K562 (cell line): ENCODE measurements around the gene CYB5D1. TPM values are rescaled to one million over a fixed set of nuclear protein-coding genes. Genes with fewer than 3 reads are reported as not detected.

Source experiments
- ATAC-seq: fragments of 200-7000 bp; cut with Tn5 transposase; 3 replicates; pipeline ENCODE4 v1.9.1; 2020; ENCODE audit warnings: moderate library complexity
- BruUV-seq: library from RNA; stranded (reverse); fragments of 400-500 nt; replicated peaks from 2 replicates; lab custom pipeline; 2021; lab: Mats Ljungman, UMichigan
- CTCF ChIA-PET: fragments of 300-600 bp; formaldehyde crosslinking; extraction: SDS; loops from one replicate; lab custom pipeline; 2021; ENCODE audit warnings: low intra/inter-chr PET ratio; lab: Yijun Ruan, JAX
- POLR2A ChIA-PET: fragments of 300-600, 350-650 bp; sonication (Branson Sonifier 250); formaldehyde crosslinking; extraction: SDS; loops from one replicate; lab custom pipeline; 2021; ENCODE audit warnings: antibody characterized with exemption, inconsistent platforms; lab: Yijun Ruan, JAX
- DNase-seq, 4 experiments: peaks; one replicate each; pipeline versions ENCODE4 v3.0.0 to v3.0.0-alpha.2; 2011 to 2018; ENCODE audit warnings: low spot score in 3 of 4, mixed read lengths in 3 of 4; ENCODE audit errors: extremely low read depth in 1 of 4
- FAIRE-seq: peaks from 2 replicates; lab custom pipeline; 2011; peaks lifted over from hg19 to GRCh38; lab: Jason Lieb, UNC
- H2AFZ ChIP-seq: 2 replicates; pipeline ENCODE4 v1.6.0; 2011; ENCODE audit warnings: low read depth, low read length, control low read depth, inconsistent platforms
- H3K27ac ChIP-seq: fragments of 200-600 bp; 3 replicates; pipeline ENCODE4 v1.8.0; 2011; ENCODE audit warnings: low read depth, mild to moderate bottlenecking, control low read depth, inconsistent platforms, low read length, moderate library complexity, mixed read lengths; ENCODE audit errors: extremely low read depth
- H3K27me3 ChIP-seq, 2 experiments: fragments of 300-600 bp in 1 of 2; 2 replicates in 1 of 2; 3 replicates in 1 of 2; pipeline versions ENCODE4 v1.6.0 to v1.8.0; 2011; ENCODE audit warnings: inconsistent platforms in 2 of 2, low read length in 2 of 2, mild to moderate bottlenecking in 1 of 2, mixed read lengths in 1 of 2, moderate library complexity in 1 of 2; ENCODE audit not compliant: control insufficient read depth in 2 of 2, insufficient read depth in 2 of 2
- H3K36me3 ChIP-seq: fragments of 300-600 bp; 3 replicates; pipeline ENCODE4 v1.8.0; 2011; ENCODE audit warnings: mild to moderate bottlenecking, low read length, inconsistent platforms; ENCODE audit not compliant: control insufficient read depth, insufficient read depth
- H3K4me1 ChIP-seq, 2 experiments: fragments of 200-600 bp in 1 of 2; replicated peaks in 1 of 2; 2 replicates in 1 of 2; 3 replicates in 1 of 2; pipeline versions ENCODE4 v1.5.1 to v1.8.0; 2011; ENCODE audit warnings: inconsistent platforms in 2 of 2, low read length in 2 of 2, mild to moderate bottlenecking in 1 of 2, mixed read lengths in 1 of 2, moderate library complexity in 1 of 2; ENCODE audit not compliant: control insufficient read depth in 2 of 2, insufficient read depth in 2 of 2
- H3K4me2 ChIP-seq: 2 replicates; pipeline ENCODE4 v1.6.1; 2011; ENCODE audit warnings: low read length, control low read depth, inconsistent platforms, mixed read lengths; ENCODE audit not compliant: insufficient read depth
- H3K4me3 ChIP-seq: fragments of 200-600 bp; sonication (generic), shearing (Covaris generic); 2 replicates; pipeline ENCODE4 v1.5.1; 2016; ENCODE audit warnings: control low read depth, inconsistent platforms
- H3K79me2 ChIP-seq: fragments of 200-600 bp; 3 replicates; pipeline ENCODE4 v1.8.0; 2011; ENCODE audit warnings: low read length, inconsistent platforms; ENCODE audit not compliant: control insufficient read depth, insufficient read depth
- H3K9ac ChIP-seq, 2 experiments: 2 replicates each; pipeline versions ENCODE4 v1.6.0 to v1.6.1; 2011; ENCODE audit warnings: low read depth in 2 of 2, low read length in 2 of 2, control low read depth in 1 of 2, inconsistent platforms in 1 of 2, mild to moderate bottlenecking in 1 of 2, mixed read lengths in 1 of 2; ENCODE audit not compliant: insufficient read depth in 1 of 2
- H3K9me1 ChIP-seq: one replicate; pipeline ENCODE4 v1.6.0; 2011; ENCODE audit warnings: inconsistent platforms, mild to moderate bottlenecking, low read length, moderate library complexity; ENCODE audit not compliant: control insufficient read depth, insufficient read depth
- H3K9me3 ChIP-seq: replicated peaks from 2 replicates; pipeline ENCODE4 v1.5.1; 2011; ENCODE audit warnings: low read depth, low read length, inconsistent platforms; ENCODE audit not compliant: control insufficient read depth, insufficient read depth
- H4K20me1 ChIP-seq: replicated peaks from 2 replicates; pipeline ENCODE4 v1.6.1; 2011; ENCODE audit warnings: low read length, inconsistent platforms, mixed read lengths; ENCODE audit not compliant: control insufficient read depth, insufficient read depth
- ARHGAP35 ChIP-seq: fragments of 450-650 bp; IDR thresholded peaks from 2 replicates; pipeline ENCODE4 v1.6.1; 2018; ENCODE audit not compliant: partially characterized antibody
- ARID4B ChIP-seq: sonication (generic); formaldehyde crosslinking; IDR thresholded peaks from 2 replicates; pipeline ENCODE4 v1.8.0; 2022; ENCODE audit warnings: mild to moderate bottlenecking, missing genetic modification reagents
- BRCA1 ChIP-seq, 2 experiments: fragments of 450-650 bp in 1 of 2; sonication (generic) in 1 of 2; formaldehyde crosslinking in 1 of 2; IDR thresholded peaks; 2 replicates each; pipeline versions ENCODE4 v1.5.0 to v1.6.1; 2017 to 2020; ENCODE audit warnings: mild to moderate bottlenecking in 1 of 2, missing genetic modification reagents in 1 of 2
- C11orf30 ChIP-seq: fragments of 450-650 bp; IDR thresholded peaks from 2 replicates; pipeline ENCODE4 v1.6.1; 2016; ENCODE audit warnings: low read depth, mild to moderate bottlenecking
- CC2D1A ChIP-seq: fragments of 450-650 bp; IDR thresholded peaks from 2 replicates; pipeline ENCODE4 v1.6.1; 2017; ENCODE audit warnings: mild to moderate bottlenecking
- HDAC6 ChIP-seq: IDR thresholded peaks from 2 replicates; pipeline ENCODE4 v1.6.1; 2012; ENCODE audit warnings: low read depth, mild to moderate bottlenecking, control low read depth, inconsistent platforms, low read length, moderate library complexity
- MBD2 ChIP-seq: sonication (generic); IDR thresholded peaks from 2 replicates; pipeline ENCODE4 v1.6.1; 2016; ENCODE audit warnings: low read depth, borderline replicate concordance
- NFYB ChIP-seq: IDR thresholded peaks from 2 replicates; pipeline ENCODE4 v1.6.1; 2011; ENCODE audit warnings: mild to moderate bottlenecking, moderate library complexity; ENCODE audit not compliant: insufficient read length; ENCODE audit errors: extremely low read depth
- RCOR1 ChIP-seq, 2 experiments: IDR thresholded peaks; 2 replicates each; pipeline ENCODE4 v1.6.1; 2012; ENCODE audit warnings: low read depth in 2 of 2, low read length in 2 of 2, borderline replicate concordance in 1 of 2, improper control_type of control experiment in 1 of 2
- SIN3A ChIP-seq, 2 experiments: fragments of 150-350 bp in 1 of 2; IDR thresholded peaks; 2 replicates each; pipeline ENCODE4 v1.6.1; 2011 to 2016; ENCODE audit warnings: borderline replicate concordance in 2 of 2, low read depth in 2 of 2, low read length in 2 of 2, mild to moderate bottlenecking in 2 of 2, moderate library complexity in 2 of 2; ENCODE audit not compliant: control insufficient read depth in 1 of 2
- SRSF3 ChIP-seq: fragments of 200-400 bp; formaldehyde crosslinking; IDR thresholded peaks from 2 replicates; pipeline ENCODE4 v1.6.1; 2016; ENCODE audit warnings: mild to moderate bottlenecking, low read length, moderate library complexity; ENCODE audit not compliant: insufficient read depth
- STAT5B ChIP-seq: fragments of 250-450 bp; sonication (Bioruptor Pico); IDR thresholded peaks from 2 replicates; pipeline ENCODE4 v1.8.0; 2021; ENCODE audit warnings: mild to moderate bottlenecking, inconsistent platforms
- SUPT5H ChIP-seq: fragments of 450-650 bp; IDR thresholded peaks from 2 replicates; pipeline ENCODE4 v1.6.1; 2016
- ZNF174 ChIP-seq: fragments of 250-450 bp; sonication (Bioruptor Pico); IDR thresholded peaks from 2 replicates; pipeline ENCODE4 v1.4.0; 2020; ENCODE audit warnings: mild to moderate bottlenecking
- WGBS: fragments of 100-300 bp; shearing (Covaris generic); methylation state at CpG from one replicate; pipeline ENCODE4 v1.1.6; 2016; ENCODE audit warnings: low coverage, mixed read lengths; ENCODE audit not compliant: insufficient coverage; ENCODE audit errors: missing lambda C conversion rate; 5-methylcytosine and 5-hydroxymethylcytosine counted together
- in situ Hi-C: fragments of 300-500 bp; cut with MboI; formaldehyde crosslinking; loops from 4 replicates; pipeline ENCODE4 v1.15.0; 2018; ENCODE audit warnings: inconsistent platforms, mixed read lengths
- intact Hi-C: fragments of 100-400 bp; cut with micrococcal nuclease; formaldehyde crosslinking; loops from 2 replicates; pipeline ENCODE4 v1.14.2; 2022
- polyA plus RNA-seq, 8 experiments: library from polyadenylated mRNA; depleted of rRNA in 4 of 8; stranded (reverse) in 5 of 8; unstranded in 3 of 8; fragments of >200 nt; fragmentation: Nextera tagmentation in 2 of 8; fragmentation: Illumina TruSeq in 1 of 8; extraction: Ambion mirVana in 2 of 8; extraction: Trizol in 1 of 8; gene quantifications; 2 replicates each; pipeline versions ENCODE4 v1.2.1 to v1.2.3, GENCODE V29; 2011 to 2014; ENCODE audit warnings: inconsistent platforms in 1 of 8, missing spikeins in 1 of 8
- total RNA-seq, 7 experiments: library from RNA; depleted of rRNA in 6 of 7; stranded (reverse); fragments of >200 nt in 6 of 7; fragmentation: Illumina TruSeq in 2 of 7; extraction: Trizol in 2 of 7; gene quantifications; 2 replicates each; pipeline versions ENCODE4 v1.2.1 to v1.2.3, GENCODE V29; 2011 to 2021; ENCODE audit warnings: low replicate concordance in 1 of 7
- TF ChIP-seq, protein P1 (sequence below), 2 experiments: fragments of 450-650 bp; conservative IDR thresholded peaks; 2 replicates each; pipeline ENCODE4 v1.6.1; 2017; ENCODE audit warnings: mild to moderate bottlenecking in 2 of 2, moderate library complexity in 2 of 2

The CYB5D1 gene
- total and polyA plus RNA-seq, 9 of the 15 experiments (the other 6 are each of a cell fraction or from before 2014, with no cell fraction given): 2.4 to 7.9 (median 5.7) TPM

GRCh38 chr17:7848739-7849129 is 9.1 kb upstream of the CYB5D1 start:
- H3K4me2 ChIP-seq: no peak overlapping the region
- H4K20me1 ChIP-seq: peaks cover 4% of the 10 kb centered on the region; the same call in 1 of the 2 replicates
- no peak for DNase-seq
- H3K9ac ChIP-seq: no peak overlapping the region
- FAIRE-seq: no peak
- no peak overlapping the region for H2AFZ ChIP-seq
- H3K27me3 ChIP-seq: no peaks in the 10 kb centered on the region
- H3K36me3 ChIP-seq: peaks cover 71% of the 10 kb centered on the region; the same call in 2 of the 3 replicates
- BruUV-seq: no TSS peak
- no peaks in the 10 kb centered on the region for H3K9me3 ChIP-seq
- ChIA-PET CTCF (no interaction called here), POLR2A (interaction anchor here (1.3 to 1.6 kb wide), 2 partner anchors 9 to 10 kb away, joined by 4 to 6 read pairs; partner anchors contain the start of genes CYB5D1 and NAA38)
- no peak for TF ChIP-seq SUPT5H
- no peak for TF ChIP-seq RCOR1 (IDR thresholded peaks at IDR 0.05; ENCODE audit: borderline replicate concordance in 1 of 2, low read depth in 2 of 2, low read length in 2 of 2)
- TF ChIP-seq CC2D1A: no peak
- TF ChIP-seq, protein P1, sequence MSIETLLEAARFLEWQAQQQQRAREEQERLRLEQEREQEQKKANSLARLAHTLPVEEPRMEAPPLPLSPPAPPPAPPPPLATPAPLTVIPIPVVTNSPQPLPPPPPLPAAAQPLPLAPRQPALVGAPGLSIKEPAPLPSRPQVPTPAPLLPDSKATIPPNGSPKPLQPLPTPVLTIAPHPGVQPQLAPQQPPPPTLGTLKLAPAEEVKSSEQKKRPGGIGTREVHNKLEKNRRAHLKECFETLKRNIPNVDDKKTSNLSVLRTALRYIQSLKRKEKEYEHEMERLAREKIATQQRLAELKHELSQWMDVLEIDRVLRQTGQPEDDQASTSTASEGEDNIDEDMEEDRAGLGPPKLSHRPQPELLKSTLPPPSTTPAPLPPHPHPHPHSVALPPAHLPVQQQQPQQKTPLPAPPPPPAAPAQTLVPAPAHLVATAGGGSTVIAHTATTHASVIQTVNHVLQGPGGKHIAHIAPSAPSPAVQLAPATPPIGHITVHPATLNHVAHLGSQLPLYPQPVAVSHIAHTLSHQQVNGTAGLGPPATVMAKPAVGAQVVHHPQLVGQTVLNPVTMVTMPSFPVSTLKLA (conservative IDR thresholded peaks at IDR 0.05): no peak
- TF ChIP-seq NFYB: no peak
- TF ChIP-seq BRCA1 (IDR thresholded peaks at IDR 0.05): no peak
- no peak for TF ChIP-seq BRCA1 (CRISPR knock-in tag; IDR thresholded peaks at IDR 0.05)
- TF ChIP-seq C11orf30: no peak
- no peak for TF ChIP-seq ZNF174 (CRISPR knock-in tag)
- TF ChIP-seq ARID4B (CRISPR knock-in tag): no peak
- TF ChIP-seq STAT5B (CRISPR knock-in tag): no peak
- no peak for TF ChIP-seq SRSF3
- TF ChIP-seq MBD2: no peak
- no peak for TF ChIP-seq HDAC6
- no peak for TF ChIP-seq SIN3A (IDR thresholded peaks at IDR 0.05; ENCODE audit: borderline replicate concordance in 2 of 2, control insufficient read depth in 1 of 2, low read depth in 2 of 2, low read length in 2 of 2)
- TF ChIP-seq ARHGAP35: no peak
- WGBS: 100% methylated on average over 7 of the region's 21 CpGs
- H3K4me1 ChIP-seq: peaks cover 0 to 37% of the 10 kb centered on the region in 2 experiments; a peak in 3 of 5 replicates
- in situ Hi-C loops: no loop called here
- intact Hi-C loops: no loop called here
- no peak overlapping the region for H3K27ac ChIP-seq
- H3K79me2 ChIP-seq: peaks cover 20% of the 10 kb centered on the region
- no peak overlapping the region for H3K4me3 ChIP-seq
- no peak for ATAC-seq
- H3K9me1 ChIP-seq: peaks cover 3% of the 10 kb centered on the region
